Adrenal gland (tissue), 5 donors: ENCODE data around the gene ATXN2.

Experiments used
- CTCF ChIP-seq, 6 experiments: fragments of 450-650 bp in 4 of 6; fragments of 200-600 bp in 2 of 6; sonication (generic) in 1 of 6; IDR thresholded peaks; 1 replicate in 5 of 6; 2 replicates in 1 of 6; pipeline versions ENCODE4 v1.5.1 to v1.8.0; 2016 to 2021; ENCODE audit warnings: antibody characterized with exemption in 6 of 6, mild to moderate bottlenecking in 2 of 6, moderate library complexity in 1 of 6
- POLR2A ChIP-seq, 2 donors: fragments of 450-650 bp; IDR thresholded peaks; one replicate each; pipeline ENCODE4 v1.6.1; 2017; ENCODE audit warnings: antibody characterized with exemption in 2 of 2, mild to moderate bottlenecking in 2 of 2, moderate library complexity in 1 of 2
- donor health status: DM: no; HTN: no; CAD: no.

- TF ChIP-seq CTCF (IDR thresholded peaks at IDR 0.05) (no peak), POLR2A (IDR thresholded peaks at IDR 0.05) (no peak)
These were observed 110.8 kb downstream of the ATXN2 start for GRCh38 chr12:111488271-111488670.
